BE2C (cell line): Measurements from ENCODE around the gene TXNDC2.
"Not testable (repeated sequence)": the region's sequence is repeated elsewhere in the genome, so short reads cannot be mapped to it uniquely, and the experiment has no call there.

Experiments used
- DNase-seq: peaks from one replicate; pipeline ENCODE4 v3.0.0-alpha.2; 2020
- H3K27me3 ChIP-seq: fragments of 250-450 bp; sonication (Bioruptor Pico); 2 replicates; pipeline ENCODE4 v1.5.1; 2020; ENCODE audit warnings: mild to moderate bottlenecking
- H3K36me3 ChIP-seq: fragments of 250-450 bp; sonication (Bioruptor Pico); 2 replicates; pipeline ENCODE4 v1.5.1; 2020; ENCODE audit warnings: mild to moderate bottlenecking
- H3K4me1 ChIP-seq: fragments of 250-450 bp; sonication (Bioruptor Pico); 2 replicates; pipeline ENCODE4 v1.5.1; 2020
- H3K4me3 ChIP-seq: 2 replicates; pipeline ENCODE4 v1.5.1; 2011; ENCODE audit warnings: low read depth, low read length
- H3K9me3 ChIP-seq: fragments of 250-450 bp; sonication (Bioruptor Pico); 2 replicates; pipeline ENCODE4 v1.5.1; 2020
- CTCF ChIP-seq: IDR thresholded peaks from 2 replicates; pipeline ENCODE4 v1.5.1; 2012; ENCODE audit warnings: mild to moderate bottlenecking, low read depth, low read length

TXNDC2 gene

GRCh38 chr18:9894454-9895068, 8.8 kb downstream of the TXNDC2 start:
- Histone ChIP-seq H3K36me3 (no peaks in the 10 kb centered on the region), H3K27me3 (no peaks in the 10 kb centered on the region), H3K4me3 (no peak overlapping the region), H3K9me3 (no peaks in the 10 kb centered on the region), H3K4me1 (no peaks in the 10 kb centered on the region)
- DNase-seq, result no peak
- TF ChIP-seq CTCF, result no peak

GRCh38 chr18:9897129-9897528, 11.4 kb downstream of the TXNDC2 start:
- H3K4me1 ChIP-seq, result no peaks in the 10 kb centered on the region
- no peak for DNase-seq
- TF ChIP-seq CTCF, result no peak
- H3K27me3 ChIP-seq, result no peaks in the 10 kb centered on the region
- no peaks in the 10 kb centered on the region for H3K9me3 ChIP-seq
- H3K4me3 ChIP-seq, result no peak overlapping the region
- H3K36me3 ChIP-seq, result no peaks in the 10 kb centered on the region

GRCh38 chr18:9897787-9898291, 12.1 kb downstream of the TXNDC2 start:
- not testable (repeated sequence) for DNase-seq, H3K36me3 ChIP-seq, H3K4me1 ChIP-seq, H3K4me3 ChIP-seq, H3K27me3 ChIP-seq, H3K9me3 ChIP-seq

- Histone ChIP-seq H3K36me3 (no peaks in the 10 kb centered on the region), H3K9me3 (no peaks in the 10 kb centered on the region), H3K4me3 (no peak overlapping the region), H3K27me3 (no peaks in the 10 kb centered on the region), H3K4me1 (no peaks in the 10 kb centered on the region)
- no peak for DNase-seq
- no peak for TF ChIP-seq CTCF
These were observed 13.2 kb downstream of the TXNDC2 start for GRCh38 chr18:9898792-9899549.

GRCh38 chr18:9899550-9899930, 13.8 kb downstream of the TXNDC2 start:
- H3K4me3 ChIP-seq, H3K36me3 ChIP-seq, DNase-seq, H3K4me1 ChIP-seq, H3K27me3 ChIP-seq, H3K9me3 ChIP-seq: not testable (repeated sequence)

- no peak for DNase-seq
- Histone ChIP-seq H3K27me3 (no peaks in the 10 kb centered on the region), H3K36me3 (no peaks in the 10 kb centered on the region), H3K4me3 (no peak overlapping the region), H3K4me1 (peaks cover 6% of the 10 kb centered on the region; the same call in 1 of the 2 replicates), H3K9me3 (no peaks in the 10 kb centered on the region)
- no peak for TF ChIP-seq CTCF
These were observed 14.9 kb downstream of the TXNDC2 start for GRCh38 chr18:9900699-9901098.

DNA sequence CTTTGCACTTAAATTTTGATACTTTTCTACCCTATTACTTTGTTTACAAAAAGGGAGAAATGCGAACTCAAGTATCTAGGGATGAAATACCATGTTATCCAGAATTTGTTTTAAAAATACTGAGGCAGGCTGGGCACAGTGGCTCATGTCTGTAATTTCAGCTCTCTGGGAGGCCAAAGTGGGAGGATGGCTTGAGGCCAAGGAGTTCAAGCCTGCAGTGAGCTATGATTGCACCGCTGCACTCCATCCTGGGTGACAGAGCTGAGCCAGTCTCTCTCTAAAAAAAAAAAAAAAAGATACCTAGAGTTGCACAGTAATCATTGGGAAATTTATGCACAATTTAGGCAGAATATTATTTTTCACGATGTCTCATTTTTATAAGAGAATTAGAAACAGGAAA, 15.6 kb downstream of the TXNDC2 start:
- no peaks in the 10 kb centered on the region for H3K36me3 ChIP-seq
- H3K4me3 ChIP-seq, result no peak overlapping the region
- DNase-seq, result no peak
- H3K4me1 ChIP-seq, result peaks cover 6% of the 10 kb centered on the region
- no peak for TF ChIP-seq CTCF
- H3K27me3 ChIP-seq, result no peaks in the 10 kb centered on the region
- no peaks in the 10 kb centered on the region for H3K9me3 ChIP-seq

DNA sequence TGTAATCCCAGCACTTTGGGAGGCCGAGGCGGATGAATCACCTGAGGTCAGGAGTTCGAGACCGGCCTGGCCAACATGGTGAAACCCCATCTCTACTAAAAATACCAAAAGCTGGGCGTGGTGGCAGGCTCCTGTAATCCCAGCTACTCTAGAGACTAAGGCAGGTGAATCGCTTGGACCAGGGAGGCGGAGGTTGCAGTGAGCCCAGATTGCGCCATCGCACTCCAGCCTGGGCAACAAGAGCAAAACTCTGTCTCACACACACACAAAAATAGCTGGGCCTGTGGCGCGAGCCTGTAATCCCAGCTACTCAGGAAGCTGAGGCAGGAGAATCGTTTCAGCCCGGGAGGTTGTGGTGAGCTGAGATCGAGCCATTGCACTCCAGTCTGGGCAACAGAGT, 16.5 kb downstream of the TXNDC2 start:
- not testable (repeated sequence) for H3K4me3 ChIP-seq, H3K36me3 ChIP-seq, DNase-seq, H3K27me3 ChIP-seq, H3K4me1 ChIP-seq, H3K9me3 ChIP-seq
